ENCODE data around the gene GRB2.
A peak's percentile ranks its signal among the peaks of the same experiment; 100 is the strongest.

DNA sequence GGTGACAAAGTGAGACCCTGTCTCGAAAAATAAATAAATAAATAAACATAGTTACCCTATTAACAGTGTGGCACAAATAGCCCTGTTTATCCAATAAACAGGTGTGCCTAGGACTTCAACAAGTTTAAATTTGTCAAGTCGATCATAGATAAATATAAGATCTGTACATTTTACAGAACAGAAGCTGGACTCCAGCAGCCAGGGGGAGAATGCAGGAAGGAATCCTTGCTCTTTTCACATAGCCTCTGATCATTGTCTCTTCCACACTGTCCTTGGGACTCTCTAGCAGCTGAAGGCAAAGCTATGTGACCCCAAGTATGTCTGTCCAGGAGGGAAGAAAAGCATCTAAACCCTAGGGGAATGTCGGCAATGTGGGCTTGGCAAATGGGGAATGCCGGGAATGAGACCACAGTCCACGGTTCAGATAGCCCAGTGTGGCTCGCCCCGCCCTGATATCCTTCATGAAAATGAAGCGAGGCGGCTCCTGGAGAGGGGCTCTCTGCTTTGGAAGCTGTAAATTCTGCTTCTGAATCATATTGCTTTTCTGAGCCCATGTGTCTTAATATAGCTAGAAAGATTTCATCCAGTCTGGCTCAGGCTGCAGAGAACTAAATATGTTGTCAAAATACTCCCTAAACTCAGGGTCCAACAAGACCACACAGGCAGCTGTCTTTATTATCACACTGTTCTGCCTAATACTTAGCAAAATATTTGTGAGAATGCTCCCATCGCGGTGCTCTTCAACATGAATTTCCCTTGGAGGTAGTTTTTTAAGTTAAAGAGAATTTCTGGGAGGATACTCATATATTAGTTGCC, 24.9 kb upstream of the GRB2 start:
- TF ChIP-seq POLR2A (IDR thresholded peaks at IDR 0.05; ENCODE audit: low read length), result 0 out of 2 replicates have a peak, but pooled peaks have one; percentile 15
- no peak for TF ChIP-seq EP300 (IDR thresholded peaks at IDR 0.05)
- TF ChIP-seq, protein P1, sequence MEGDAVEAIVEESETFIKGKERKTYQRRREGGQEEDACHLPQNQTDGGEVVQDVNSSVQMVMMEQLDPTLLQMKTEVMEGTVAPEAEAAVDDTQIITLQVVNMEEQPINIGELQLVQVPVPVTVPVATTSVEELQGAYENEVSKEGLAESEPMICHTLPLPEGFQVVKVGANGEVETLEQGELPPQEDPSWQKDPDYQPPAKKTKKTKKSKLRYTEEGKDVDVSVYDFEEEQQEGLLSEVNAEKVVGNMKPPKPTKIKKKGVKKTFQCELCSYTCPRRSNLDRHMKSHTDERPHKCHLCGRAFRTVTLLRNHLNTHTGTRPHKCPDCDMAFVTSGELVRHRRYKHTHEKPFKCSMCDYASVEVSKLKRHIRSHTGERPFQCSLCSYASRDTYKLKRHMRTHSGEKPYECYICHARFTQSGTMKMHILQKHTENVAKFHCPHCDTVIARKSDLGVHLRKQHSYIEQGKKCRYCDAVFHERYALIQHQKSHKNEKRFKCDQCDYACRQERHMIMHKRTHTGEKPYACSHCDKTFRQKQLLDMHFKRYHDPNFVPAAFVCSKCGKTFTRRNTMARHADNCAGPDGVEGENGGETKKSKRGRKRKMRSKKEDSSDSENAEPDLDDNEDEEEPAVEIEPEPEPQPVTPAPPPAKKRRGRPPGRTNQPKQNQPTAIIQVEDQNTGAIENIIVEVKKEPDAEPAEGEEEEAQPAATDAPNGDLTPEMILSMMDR (IDR thresholded peaks at IDR 0.05), result no peak
- no peak for TF ChIP-seq REST (IDR thresholded peaks at IDR 0.05)
- TF ChIP-seq TP53 (CRISPR knock-in tag; IDR thresholded peaks at IDR 0.05), result no peak
- TF ChIP-seq JUN (IDR thresholded peaks at IDR 0.05), result peak in 1 of 2 experiments; percentile 21; a peak in 1 of 5 replicates
